Caco-2 (cell line): ENCODE measurements around the gene KBTBD8. TPM values are rescaled to one million over a fixed set of nuclear protein-coding genes. Genes with fewer than 3 reads are reported as not detected.

ENCODE experiments used
- BruUV-seq: library from RNA; stranded (reverse); fragments of 400-500 nt; replicated peaks from 2 replicates; lab custom pipeline; 2021; lab: Mats Ljungman, UMichigan
- CTCF ChIA-PET: fragments of 300-600 bp; sonication (Branson Sonifier 250); formaldehyde crosslinking; loops from one replicate; lab custom pipeline; 2022; ENCODE audit warnings: antibody characterized with exemption; lab: Charles Lee
- POLR2A ChIA-PET: fragments of 300-600 bp; sonication (Branson Sonifier 250); formaldehyde crosslinking; loops from one replicate; lab custom pipeline; 2022; ENCODE audit warnings: antibody characterized with exemption; lab: Charles Lee
- DNase-seq, 2 experiments: peaks; one replicate each; pipeline versions ENCODE4 v3.0.0 to v3.0.0-alpha.2; 2020 to 2022
- H3K27me3 ChIP-seq: replicated peaks from 2 replicates; pipeline ENCODE4 v1.6.0; 2011; ENCODE audit warnings: low read length; ENCODE audit not compliant: control insufficient read depth, insufficient read depth
- H3K36me3 ChIP-seq: 2 replicates; pipeline ENCODE4 v1.5.1; 2011; ENCODE audit warnings: low read length; ENCODE audit not compliant: control insufficient read depth, insufficient read depth
- H3K4me1 ChIP-seq: fragments of 250-450 bp; sonication (Bioruptor Pico); 2 replicates; pipeline ENCODE4 v1.5.1; 2020; ENCODE audit warnings: mild to moderate bottlenecking
- H3K4me3 ChIP-seq: 2 replicates; pipeline ENCODE4 v1.5.1; 2011; ENCODE audit warnings: low read depth, mild to moderate bottlenecking, control low read depth, low read length
- H3K9me3 ChIP-seq: fragments of 250-450 bp; sonication (Bioruptor Pico); 2 replicates; pipeline ENCODE4 v1.5.1; 2020; ENCODE audit warnings: mild to moderate bottlenecking, moderate library complexity
- H3K27ac Mint-ChIP-seq: one replicate; pipeline ENCODE4 v1.8.0; 2022; ENCODE audit warnings: mixed read lengths; ENCODE audit not compliant: unreplicated experiment
- H3K27me3 Mint-ChIP-seq: one replicate; pipeline ENCODE4 v1.8.0; 2022; ENCODE audit warnings: mixed read lengths; ENCODE audit not compliant: insufficient read depth, unreplicated experiment
- H3K36me3 Mint-ChIP-seq: one replicate; pipeline ENCODE4 v1.8.0; 2022; ENCODE audit warnings: mild to moderate bottlenecking, mixed read lengths; ENCODE audit not compliant: insufficient read depth, unreplicated experiment
- H3K4me1 Mint-ChIP-seq: one replicate; pipeline ENCODE4 v1.8.0; 2022; ENCODE audit warnings: low read depth, mixed read lengths; ENCODE audit not compliant: unreplicated experiment
- H3K4me3 Mint-ChIP-seq: one replicate; pipeline ENCODE4 v1.8.0; 2022; ENCODE audit warnings: mild to moderate bottlenecking, moderate library complexity, mixed read lengths; ENCODE audit not compliant: unreplicated experiment
- H3K9me3 Mint-ChIP-seq: one replicate; pipeline ENCODE4 v1.8.0; 2022; ENCODE audit warnings: mixed read lengths; ENCODE audit not compliant: unreplicated experiment
- intact Hi-C: fragments of 100-400 bp; cut with micrococcal nuclease; formaldehyde crosslinking; loops from one replicate; pipeline ENCODE4 v1.10.0; 2022; ENCODE audit not compliant: unreplicated experiment
- total RNA-seq: library from RNA; stranded (reverse); gene quantifications from 2 replicates; pipeline ENCODE4 v1.2.3, GENCODE V29; 2022
- TF ChIP-seq, protein P1 (sequence below), 2 experiments: fragments of 200-600 bp in 1 of 2; IDR thresholded peaks; 1 replicate in 1 of 2; 2 replicates in 1 of 2; pipeline versions ENCODE4 v1.5.1 to v1.8.0; 2011 to 2022; ENCODE audit warnings: antibody characterized with exemption in 1 of 2, control low read depth in 1 of 2, inconsistent platforms in 1 of 2, low read depth in 1 of 2, low read length in 1 of 2, mild to moderate bottlenecking in 1 of 2, moderate library complexity in 1 of 2; ENCODE audit not compliant: insufficient read depth in 1 of 2, severe bottlenecking in 1 of 2, unreplicated experiment in 1 of 2

The KBTBD8 gene
- total RNA-seq, 1 experiment from 2014 or later: 6.8 TPM

DNA sequence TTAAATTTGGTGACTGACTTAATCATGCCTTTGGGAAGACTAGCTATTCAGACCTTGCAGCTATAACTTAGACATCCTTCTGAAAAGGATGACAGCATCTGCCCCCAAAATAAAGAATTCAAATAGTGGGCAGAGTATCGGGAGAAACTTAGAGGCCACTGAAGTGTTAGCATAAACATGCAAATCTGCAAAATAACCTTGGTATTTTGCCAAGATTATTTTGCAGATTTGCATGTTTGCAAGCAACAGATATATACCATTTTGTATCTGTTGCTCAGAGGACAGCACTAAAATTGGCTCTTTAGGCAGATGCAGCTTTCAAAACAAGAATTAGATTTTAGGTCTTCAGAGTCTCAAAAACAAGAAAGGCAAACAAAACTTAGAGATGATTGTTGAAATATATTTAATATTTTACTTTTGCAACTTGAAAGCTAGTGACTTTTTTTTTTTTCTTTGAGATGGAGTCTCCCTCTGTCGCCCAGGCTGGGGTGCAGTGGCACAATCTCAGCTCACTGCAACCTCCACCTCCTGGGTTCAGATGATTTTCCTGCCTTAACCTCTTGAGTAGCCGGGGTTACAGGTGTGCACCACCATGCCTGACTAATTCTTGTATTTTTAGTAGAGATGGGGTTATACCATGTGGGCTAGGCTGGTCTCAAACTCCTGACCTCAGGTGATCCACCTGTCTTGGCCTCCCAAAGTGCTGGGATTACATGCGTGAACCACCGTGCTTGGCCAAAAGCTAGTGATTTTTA lies 47.8 kb downstream of the KBTBD8 start:
- H3K4me3 Mint-ChIP-seq: no peak overlapping the region
- H3K27me3 Mint-ChIP-seq: peaks cover 10% of the 10 kb centered on the region
- DNase-seq: no peak
- ChIA-PET CTCF (no interaction called here), POLR2A (no interaction called here)
- no peak overlapping the region for H3K4me3 ChIP-seq
- no peak overlapping the region for H3K27ac Mint-ChIP-seq
- H3K36me3 ChIP-seq: no peaks in the 10 kb centered on the region
- intact Hi-C loops: no loop called here
- no peaks in the 10 kb centered on the region; the same call in 1 of the 2 replicates for H3K9me3 ChIP-seq
- no peaks in the 10 kb centered on the region for H3K4me1 ChIP-seq
- no peaks in the 10 kb centered on the region for H3K36me3 Mint-ChIP-seq
- no peaks in the 10 kb centered on the region for H3K27me3 ChIP-seq
- H3K4me1 Mint-ChIP-seq: no peaks in the 10 kb centered on the region
- BruUV-seq: no TSS peak
- H3K9me3 Mint-ChIP-seq: no peaks in the 10 kb centered on the region
- TF ChIP-seq, protein P1, sequence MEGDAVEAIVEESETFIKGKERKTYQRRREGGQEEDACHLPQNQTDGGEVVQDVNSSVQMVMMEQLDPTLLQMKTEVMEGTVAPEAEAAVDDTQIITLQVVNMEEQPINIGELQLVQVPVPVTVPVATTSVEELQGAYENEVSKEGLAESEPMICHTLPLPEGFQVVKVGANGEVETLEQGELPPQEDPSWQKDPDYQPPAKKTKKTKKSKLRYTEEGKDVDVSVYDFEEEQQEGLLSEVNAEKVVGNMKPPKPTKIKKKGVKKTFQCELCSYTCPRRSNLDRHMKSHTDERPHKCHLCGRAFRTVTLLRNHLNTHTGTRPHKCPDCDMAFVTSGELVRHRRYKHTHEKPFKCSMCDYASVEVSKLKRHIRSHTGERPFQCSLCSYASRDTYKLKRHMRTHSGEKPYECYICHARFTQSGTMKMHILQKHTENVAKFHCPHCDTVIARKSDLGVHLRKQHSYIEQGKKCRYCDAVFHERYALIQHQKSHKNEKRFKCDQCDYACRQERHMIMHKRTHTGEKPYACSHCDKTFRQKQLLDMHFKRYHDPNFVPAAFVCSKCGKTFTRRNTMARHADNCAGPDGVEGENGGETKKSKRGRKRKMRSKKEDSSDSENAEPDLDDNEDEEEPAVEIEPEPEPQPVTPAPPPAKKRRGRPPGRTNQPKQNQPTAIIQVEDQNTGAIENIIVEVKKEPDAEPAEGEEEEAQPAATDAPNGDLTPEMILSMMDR (IDR thresholded peaks at IDR 0.05; ENCODE audit: insufficient read depth in 1 of 2, low read depth in 1 of 2, low read length in 1 of 2, severe bottlenecking in 1 of 2, unreplicated experiment in 1 of 2): no peak

DNA sequence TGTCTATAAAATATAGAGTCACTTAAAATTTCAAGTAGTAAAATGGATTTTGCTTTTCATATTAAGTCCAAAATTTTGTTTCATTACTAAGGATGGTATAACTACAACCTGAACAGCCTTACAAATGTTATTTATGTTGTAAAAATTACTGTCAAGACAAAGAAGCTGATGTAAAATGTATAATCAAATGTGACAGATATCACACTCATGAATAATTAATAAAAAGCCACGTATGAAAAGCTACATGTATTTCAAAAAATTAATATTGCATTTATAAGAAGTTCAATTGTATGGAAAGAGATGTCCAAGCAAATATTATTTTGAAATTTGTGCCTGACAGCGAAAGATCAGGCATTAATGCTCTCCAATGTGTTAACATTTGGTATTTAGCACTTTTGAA lies 48.9 kb downstream of the KBTBD8 start:
- Mint-ChIP-seq H3K9me3 (no peaks in the 10 kb centered on the region), H3K4me3 (no peak overlapping the region), H3K27me3 (peaks cover 10% of the 10 kb centered on the region), H3K27ac (no peak overlapping the region), H3K4me1 (no peaks in the 10 kb centered on the region), H3K36me3 (no peaks in the 10 kb centered on the region)
- H3K4me3 ChIP-seq: no peak overlapping the region
- no TSS peak for BruUV-seq
- ChIA-PET CTCF (no interaction called here), POLR2A (no interaction called here)
- TF ChIP-seq, protein P1 (IDR thresholded peaks at IDR 0.05; ENCODE audit: insufficient read depth in 1 of 2, low read depth in 1 of 2, low read length in 1 of 2, severe bottlenecking in 1 of 2, unreplicated experiment in 1 of 2): no peak
- no peak for DNase-seq
- no peaks in the 10 kb centered on the region for H3K36me3 ChIP-seq
- no peaks in the 10 kb centered on the region for H3K27me3 ChIP-seq
- intact Hi-C loops: no loop called here
- no peaks in the 10 kb centered on the region; the same call in 1 of the 2 replicates for H3K9me3 ChIP-seq
- H3K4me1 ChIP-seq: no peaks in the 10 kb centered on the region

DNA sequence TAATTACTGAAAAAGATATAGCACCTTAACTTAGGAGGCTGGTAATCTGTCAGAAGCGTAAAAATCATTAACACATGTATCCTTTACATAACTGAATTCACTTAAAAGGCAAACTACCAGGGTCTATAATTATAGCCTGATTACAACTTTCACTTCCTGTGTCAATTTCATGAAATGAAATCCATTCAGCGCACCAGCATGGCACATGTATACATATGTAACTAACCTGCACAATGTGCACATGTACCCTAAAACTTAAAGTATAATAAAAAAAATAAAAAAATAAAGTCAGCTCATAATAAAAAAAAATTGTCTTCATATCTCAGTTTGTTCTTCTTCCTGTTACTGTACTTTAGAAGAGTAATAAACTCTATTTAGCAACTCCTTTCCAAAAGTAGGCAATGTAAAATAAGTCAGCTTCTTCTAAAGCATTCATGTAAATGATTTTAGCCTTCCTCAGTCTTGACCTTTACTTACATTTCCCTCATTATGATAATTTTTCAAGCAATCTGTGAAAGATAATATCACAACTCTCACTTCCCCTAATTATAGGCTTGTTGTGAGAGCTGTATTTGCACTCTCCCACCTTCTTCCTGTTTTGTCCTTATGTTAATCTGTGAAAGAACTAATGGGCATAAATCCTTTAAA lies 50.1 kb downstream of the KBTBD8 start:
- BruUV-seq: no TSS peak

More for the DNA sequence above, 50.1 kb downstream of the KBTBD8 start:
- ChIA-PET POLR2A (no interaction called here), CTCF (no interaction called here)
- Mint-ChIP-seq H3K4me3 (no peak overlapping the region), H3K4me1 (no peaks in the 10 kb centered on the region), H3K9me3 (no peaks in the 10 kb centered on the region), H3K27me3 (peaks cover 10% of the 10 kb centered on the region), H3K27ac (no peak overlapping the region), H3K36me3 (no peaks in the 10 kb centered on the region)
- no peak for DNase-seq
- no peaks in the 10 kb centered on the region for H3K36me3 ChIP-seq
- no peaks in the 10 kb centered on the region for H3K4me1 ChIP-seq
- H3K4me3 ChIP-seq: no peak overlapping the region
- intact Hi-C loops: no loop called here
- TF ChIP-seq, protein P1 (IDR thresholded peaks at IDR 0.05; ENCODE audit: insufficient read depth in 1 of 2, low read depth in 1 of 2, low read length in 1 of 2, severe bottlenecking in 1 of 2, unreplicated experiment in 1 of 2): no peak
- no peaks in the 10 kb centered on the region for H3K27me3 ChIP-seq
- no peaks in the 10 kb centered on the region; the same call in 1 of the 2 replicates for H3K9me3 ChIP-seq
